ENCODE results near the gene TRA2B.

TRA2B gene

GRCh38 chr3:185979721-185980121 lies 41.9 kb upstream of the TRA2B start:
- no peak for TF ChIP-seq CTCF (IDR thresholded peaks at IDR 0.05; ENCODE audit: extremely low read depth, insufficient read depth, missing control alignments)
- in situ Hi-C loops (cut with MboI; ENCODE audit: low pct_unique_long_range_greater_than_20kb, low sequenced_read_pairs, unreplicated experiment) = loop anchor here (10.0 kb wide), 2 partner anchors 275 to 565 kb away; partner anchors contain the start of gene CRYGS
- no peak for DNase-seq (ENCODE audit: low spot score)

- in situ Hi-C loops (cut with MboI; ENCODE audit: low pct_unique_long_range_greater_than_20kb, low sequenced_read_pairs, unreplicated experiment) = no loop called here
- DNase-seq (ENCODE audit: low spot score) = no peak
- no peak for TF ChIP-seq CTCF (IDR thresholded peaks at IDR 0.05; ENCODE audit: extremely low read depth, insufficient read depth, missing control alignments)
Observed at GRCh38 chr3:185978516-185978915, 40.7 kb upstream of the TRA2B start.

GRCh38 chr3:185977679-185978040 lies 39.8 kb upstream of the TRA2B start:
- DNase-seq (ENCODE audit: low spot score) = no peak
- TF ChIP-seq CTCF (IDR thresholded peaks at IDR 0.05; ENCODE audit: extremely low read depth, insufficient read depth, missing control alignments) = no peak
- in situ Hi-C loops (cut with MboI; ENCODE audit: low pct_unique_long_range_greater_than_20kb, low sequenced_read_pairs, unreplicated experiment) = no loop called here

GRCh38 chr3:185976977-185977678 lies 39.3 kb upstream of the TRA2B start:
- DNase-seq (ENCODE audit: low spot score) = peak; percentile 75
- in situ Hi-C loops (cut with MboI; ENCODE audit: low pct_unique_long_range_greater_than_20kb, low sequenced_read_pairs, unreplicated experiment) = no loop called here
- peak; percentile 91 for TF ChIP-seq CTCF (IDR thresholded peaks at IDR 0.05; ENCODE audit: extremely low read depth, insufficient read depth, missing control alignments)

GRCh38 chr3:185976100-185976499 lies 38.3 kb upstream of the TRA2B start:
- TF ChIP-seq CTCF (IDR thresholded peaks at IDR 0.05; ENCODE audit: extremely low read depth, insufficient read depth, missing control alignments) = no peak
- no peak for DNase-seq (ENCODE audit: low spot score)
- in situ Hi-C loops (cut with MboI; ENCODE audit: low pct_unique_long_range_greater_than_20kb, low sequenced_read_pairs, unreplicated experiment) = no loop called here

- in situ Hi-C loops (cut with MboI; ENCODE audit: low pct_unique_long_range_greater_than_20kb, low sequenced_read_pairs, unreplicated experiment) = no loop called here
- TF ChIP-seq CTCF (IDR thresholded peaks at IDR 0.05; ENCODE audit: extremely low read depth, insufficient read depth, missing control alignments) = no peak
- no peak for DNase-seq (ENCODE audit: low spot score)
Observed at GRCh38 chr3:185971579-185971978, 33.8 kb upstream of the TRA2B start.
